ENCODE results near the gene GPR35.
A peak's percentile ranks its signal among the peaks of the same experiment; 100 is the strongest.

GPR35 gene

GRCh38 chr2:240593703-240594451 is 31.4 kb upstream of the GPR35 start:
- no peaks in the 10 kb centered on the region for H4K20me1 ChIP-seq (ENCODE audit: insufficient read depth, low read length)

GRCh38 chr2:240594511-240595380 is 30.5 kb upstream of the GPR35 start:
- H3K27ac ChIP-seq (ENCODE audit: low read depth, low read length, poor library complexity, severe bottlenecking), result no peak overlapping the region
- H3K4me2 ChIP-seq (ENCODE audit: low read length), result no peak overlapping the region
- no peaks in the 10 kb centered on the region for H3K79me2 ChIP-seq (ENCODE audit: insufficient read depth, low read length)
- TF ChIP-seq EZH2 (IDR thresholded peaks at IDR 0.05; ENCODE audit: borderline replicate concordance, low read length) (no peak), CTCF (IDR thresholded peaks at IDR 0.05; ENCODE audit: low read length) (no peak)
- no peaks in the 10 kb centered on the region for H3F3A ChIP-seq (ENCODE audit: insufficient read depth, low read length)
- H3K27me3 ChIP-seq (ENCODE audit: insufficient read depth, low read length), result no peaks in the 10 kb centered on the region
- H4K20me1 ChIP-seq (ENCODE audit: insufficient read depth, low read length), result no peaks in the 10 kb centered on the region
- H3K36me3 ChIP-seq (ENCODE audit: insufficient read depth, low read length), result peaks cover 17% of the 10 kb centered on the region
- no peaks in the 10 kb centered on the region for H3K9me3 ChIP-seq (ENCODE audit: low read length)
- no peaks in the 10 kb centered on the region for H3K9me2 ChIP-seq (ENCODE audit: low read depth, low read length)
- H3K4me3 ChIP-seq (ENCODE audit: low read depth, low read length, poor library complexity, severe bottlenecking), result no peak overlapping the region
- H2AFZ ChIP-seq (ENCODE audit: low read length), result no peak overlapping the region
- H3K4me1 ChIP-seq (ENCODE audit: insufficient read depth, low read length, severe bottlenecking), result no peaks in the 10 kb centered on the region
- H3K9ac ChIP-seq (ENCODE audit: low read length), result no peak overlapping the region

More at GRCh38 chr2:240593703-240594451, 31.4 kb upstream of the GPR35 start:
- Histone ChIP-seq H3K4me1 (ENCODE audit: insufficient read depth, low read length, severe bottlenecking) (no peaks in the 10 kb centered on the region), H3K9me2 (ENCODE audit: low read depth, low read length) (no peaks in the 10 kb centered on the region), H2AFZ (ENCODE audit: low read length) (no peak overlapping the region), H3K9me3 (ENCODE audit: low read length) (no peaks in the 10 kb centered on the region), H3K79me2 (ENCODE audit: insufficient read depth, low read length) (no peaks in the 10 kb centered on the region), H3K27ac (ENCODE audit: low read depth, low read length, poor library complexity, severe bottlenecking) (no peak overlapping the region), H3K4me2 (ENCODE audit: low read length) (no peak overlapping the region), H3K4me3 (ENCODE audit: low read depth, low read length, poor library complexity, severe bottlenecking) (no peak overlapping the region), H3K27me3 (ENCODE audit: insufficient read depth, low read length) (no peaks in the 10 kb centered on the region), H3K9ac (ENCODE audit: low read length) (no peak overlapping the region), H3F3A (ENCODE audit: insufficient read depth, low read length) (no peaks in the 10 kb centered on the region), H3K36me3 (ENCODE audit: insufficient read depth, low read length) (peaks cover 17% of the 10 kb centered on the region)
- TF ChIP-seq EZH2 (IDR thresholded peaks at IDR 0.05; ENCODE audit: borderline replicate concordance, low read length) (no peak), CTCF (IDR thresholded peaks at IDR 0.05; ENCODE audit: low read length) (no peak)

- H3K79me2 ChIP-seq (ENCODE audit: insufficient read depth, low read length), result no peaks in the 10 kb centered on the region
- H3K36me3 ChIP-seq (ENCODE audit: insufficient read depth, low read length), result peaks cover 17% of the 10 kb centered on the region
- no peaks in the 10 kb centered on the region for H3K27me3 ChIP-seq (ENCODE audit: insufficient read depth, low read length)
- no peaks in the 10 kb centered on the region for H3K9me3 ChIP-seq (ENCODE audit: low read length)
- H3K4me1 ChIP-seq (ENCODE audit: insufficient read depth, low read length, severe bottlenecking), result no peaks in the 10 kb centered on the region
- H3K9ac ChIP-seq (ENCODE audit: low read length), result no peak overlapping the region
- H3K27ac ChIP-seq (ENCODE audit: low read depth, low read length, poor library complexity, severe bottlenecking), result no peak overlapping the region
- no peaks in the 10 kb centered on the region for H4K20me1 ChIP-seq (ENCODE audit: insufficient read depth, low read length)
- H3K4me3 ChIP-seq (ENCODE audit: low read depth, low read length, poor library complexity, severe bottlenecking), result no peak overlapping the region
- TF ChIP-seq EZH2 (IDR thresholded peaks at IDR 0.05; ENCODE audit: borderline replicate concordance, low read length) (no peak), CTCF (IDR thresholded peaks at IDR 0.05; ENCODE audit: low read length) (peak; percentile 58)
- H3K9me2 ChIP-seq (ENCODE audit: low read depth, low read length), result no peaks in the 10 kb centered on the region
- no peak overlapping the region for H2AFZ ChIP-seq (ENCODE audit: low read length)
- no peak overlapping the region for H3K4me2 ChIP-seq (ENCODE audit: low read length)
- no peaks in the 10 kb centered on the region for H3F3A ChIP-seq (ENCODE audit: insufficient read depth, low read length)
Measured at GRCh38 chr2:240595381-240596079, 29.8 kb upstream of the GPR35 start.
